ENCODE measurements around the gene DDX10.

DDX10 gene

GRCh38 chr11:108973402-108974162 is 308.7 kb downstream of the DDX10 start:
- H3K4me1 ChIP-seq (ENCODE audit: control insufficient read depth, low read length): no peaks in the 10 kb centered on the region
- H3K9me3 ChIP-seq (ENCODE audit: control insufficient read depth, insufficient read depth, low read length): no peaks in the 10 kb centered on the region
- no peak overlapping the region for H3K4me3 ChIP-seq (ENCODE audit: low read length)
- H3F3A ChIP-seq (ENCODE audit: control insufficient read depth, insufficient read depth): no peaks in the 10 kb centered on the region
- H3K36me3 ChIP-seq (ENCODE audit: control insufficient read depth, low read length): no peaks in the 10 kb centered on the region
- no peaks in the 10 kb centered on the region for H4K20me1 ChIP-seq (ENCODE audit: control insufficient read depth, insufficient read depth, low read depth, low read length)
- no peaks in the 10 kb centered on the region for H3K27me3 ChIP-seq (ENCODE audit: control insufficient read depth, low read length)
- no peaks in the 10 kb centered on the region for H3K79me2 ChIP-seq (ENCODE audit: control insufficient read depth, low read length)
- H3K27ac ChIP-seq (ENCODE audit: low read depth, low read length): no peak overlapping the region
- TF ChIP-seq CTCF (IDR thresholded peaks at IDR 0.05; ENCODE audit: low read depth, low read length, poor library complexity, severe bottlenecking) (no peak), EZH2phosphoT487 (IDR thresholded peaks at IDR 0.05; ENCODE audit: borderline replicate concordance, low read length) (no peak)
- H3K9me2 ChIP-seq (replicated peaks; ENCODE audit: control insufficient read depth, low read length): no peaks in the 10 kb centered on the region
- H3K4me2 ChIP-seq (ENCODE audit: low read length): no peak overlapping the region

GRCh38 chr11:108975026-108975425 is 310.2 kb downstream of the DDX10 start:
- no peak overlapping the region for H3K27ac ChIP-seq (ENCODE audit: low read depth, low read length)
- no peaks in the 10 kb centered on the region for H3F3A ChIP-seq (ENCODE audit: control insufficient read depth, insufficient read depth)
- H3K36me3 ChIP-seq (ENCODE audit: control insufficient read depth, low read length): no peaks in the 10 kb centered on the region
- H3K4me2 ChIP-seq (ENCODE audit: low read length): no peak overlapping the region
- no peak overlapping the region for H3K4me3 ChIP-seq (ENCODE audit: low read length)
- H3K9me3 ChIP-seq (ENCODE audit: control insufficient read depth, insufficient read depth, low read length): no peaks in the 10 kb centered on the region
- no peaks in the 10 kb centered on the region for H3K9me2 ChIP-seq (replicated peaks; ENCODE audit: control insufficient read depth, low read length)
- H3K4me1 ChIP-seq (ENCODE audit: control insufficient read depth, low read length): no peaks in the 10 kb centered on the region
- no peaks in the 10 kb centered on the region for H3K27me3 ChIP-seq (ENCODE audit: control insufficient read depth, low read length)
- no peaks in the 10 kb centered on the region for H4K20me1 ChIP-seq (ENCODE audit: control insufficient read depth, insufficient read depth, low read depth, low read length)
- no peak for TF ChIP-seq EZH2phosphoT487 (IDR thresholded peaks at IDR 0.05; ENCODE audit: borderline replicate concordance, low read length)
- no peak for TF ChIP-seq CTCF (IDR thresholded peaks at IDR 0.05; ENCODE audit: low read depth, low read length, poor library complexity, severe bottlenecking)
- no peaks in the 10 kb centered on the region for H3K79me2 ChIP-seq (ENCODE audit: control insufficient read depth, low read length)

- Histone ChIP-seq H3F3A (ENCODE audit: control insufficient read depth, insufficient read depth) (no peaks in the 10 kb centered on the region), H3K27ac (ENCODE audit: low read depth, low read length) (no peak overlapping the region), H3K9me2 (replicated peaks; ENCODE audit: control insufficient read depth, low read length) (no peaks in the 10 kb centered on the region), H3K4me3 (ENCODE audit: low read length) (no peak overlapping the region), H3K4me2 (ENCODE audit: low read length) (no peak overlapping the region), H4K20me1 (ENCODE audit: control insufficient read depth, insufficient read depth, low read depth, low read length) (no peaks in the 10 kb centered on the region), H3K27me3 (ENCODE audit: control insufficient read depth, low read length) (no peaks in the 10 kb centered on the region), H3K4me1 (ENCODE audit: control insufficient read depth, low read length) (no peaks in the 10 kb centered on the region), H3K79me2 (ENCODE audit: control insufficient read depth, low read length) (no peaks in the 10 kb centered on the region), H3K9me3 (ENCODE audit: control insufficient read depth, insufficient read depth, low read length) (no peaks in the 10 kb centered on the region), H3K36me3 (ENCODE audit: control insufficient read depth, low read length) (no peaks in the 10 kb centered on the region)
- no peak for TF ChIP-seq EZH2phosphoT487 (IDR thresholded peaks at IDR 0.05; ENCODE audit: borderline replicate concordance, low read length)
- TF ChIP-seq CTCF (IDR thresholded peaks at IDR 0.05; ENCODE audit: low read depth, low read length, poor library complexity, severe bottlenecking): no peak
Measured at GRCh38 chr11:108975641-108976071, 310.8 kb downstream of the DDX10 start.

All from DOHH2 (cell line).